Embryonic facial prominence (tissue), 1 donor: ENCODE measurements around the gene WDR4.
"Not testable (repeated sequence)": the region's sequence is repeated elsewhere in the genome, so short reads cannot be mapped to it uniquely, and the experiment has no call there.

Experiments used
- DNase-seq: peaks from one replicate; pipeline ENCODE4 v3.0.0-alpha.2; 2016; ENCODE audit errors: extremely low spot score

The WDR4 gene

GRCh38 chr21:42839271-42840231 lies 39.8 kb downstream of the WDR4 start:
- DNase-seq: no peak

GRCh38 chr21:42838212-42838690 lies 41.1 kb downstream of the WDR4 start:
- not testable (repeated sequence) for DNase-seq

GRCh38 chr21:42837421-42838211 lies 41.7 kb downstream of the WDR4 start:
- DNase-seq: no peak

GRCh38 chr21:42836767-42837301 lies 42.5 kb downstream of the WDR4 start:
- no peak for DNase-seq

GRCh38 chr21:42836402-42836666 lies 43.0 kb downstream of the WDR4 start:
- DNase-seq: no peak

- DNase-seq: no peak
Measured at GRCh38 chr21:42835611-42836401, 43.5 kb downstream of the WDR4 start.

GRCh38 chr21:42835211-42835610 lies 44.1 kb downstream of the WDR4 start:
- DNase-seq: no peak

GRCh38 chr21:42834726-42835191 lies 44.6 kb downstream of the WDR4 start:
- DNase-seq: no peak

- DNase-seq: no peak
Measured at GRCh38 chr21:42833859-42834725, 45.2 kb downstream of the WDR4 start.

GRCh38 chr21:42833439-42833815 lies 45.9 kb downstream of the WDR4 start:
- no peak for DNase-seq

GRCh38 chr21:42832321-42832630 lies 47.1 kb downstream of the WDR4 start:
- not testable (repeated sequence) for DNase-seq

- DNase-seq: no peak
Measured at GRCh38 chr21:42830456-42831455, 48.6 kb downstream of the WDR4 start.

GRCh38 chr21:42829954-42830353 lies 49.4 kb downstream of the WDR4 start:
- no peak for DNase-seq

GRCh38 chr21:42829417-42829816 lies 49.9 kb downstream of the WDR4 start:
- no peak for DNase-seq

GRCh38 chr21:42827588-42827987 lies 51.8 kb downstream of the WDR4 start:
- no peak for DNase-seq

- no peak for DNase-seq
Measured at GRCh38 chr21:42820616-42821465, 58.5 kb downstream of the WDR4 start.

- no peak for DNase-seq
Measured at GRCh38 chr21:42819861-42820615, 59.3 kb downstream of the WDR4 start.

GRCh38 chr21:42818328-42818749 lies 61.0 kb downstream of the WDR4 start:
- no peak for DNase-seq
